NT2/D1 (cell line): ENCODE data around the gene SFTPB.

Experiments used
- SUZ12 ChIP-seq: IDR thresholded peaks from 2 replicates; pipeline ENCODE4 v1.6.1; 2011; ENCODE audit not compliant: insufficient read length, insufficient read depth; ENCODE audit errors: extremely low read depth
- YY1 ChIP-seq: IDR thresholded peaks from 2 replicates; pipeline ENCODE4 v1.6.1; 2011; ENCODE audit not compliant: insufficient read length, insufficient read depth
- ZNF274 ChIP-seq: IDR thresholded peaks from 2 replicates; pipeline ENCODE4 v1.6.1; 2011; ENCODE audit warnings: mild to moderate bottlenecking, low read depth, low read length

- no peak for TF ChIP-seq ZNF274
- TF ChIP-seq YY1: no peak
- TF ChIP-seq SUZ12: no peak
These were observed 1.6 kb upstream of the SFTPB start for GRCh38 chr2:85669549-85669948.
